GM23338 (cell line): Measurements from ENCODE around the gene MOB3B. TPM values are rescaled to one million over a fixed set of nuclear protein-coding genes. Genes with fewer than 3 reads are reported as not detected.

ENCODE experiments used
- CREB1 ChIP-seq: fragments of 250-450 bp; sonication (Bioruptor Pico); IDR thresholded peaks from 2 replicates; pipeline ENCODE4 v1.5.0; 2020; ENCODE audit warnings: low read depth, mild to moderate bottlenecking, moderate library complexity
- CTCF ChIP-seq, 2 experiments: fragments of 200-600 bp in 1 of 2; sonication (generic) in 1 of 2; conservative IDR thresholded peaks; 2 replicates each; pipeline versions ENCODE4 v1.5.1 to v1.6.1; 2016 to 2017; ENCODE audit warnings: antibody characterized with exemption in 2 of 2, low read depth in 2 of 2, mild to moderate bottlenecking in 2 of 2, moderate library complexity in 1 of 2
- ETS1 ChIP-seq: IDR thresholded peaks from 2 replicates; pipeline ENCODE4 v1.6.1; 2016; ENCODE audit warnings: antibody characterized with exemption
- EZH2phosphoT487 ChIP-seq: fragments of 200-600 bp; sonication (generic); IDR thresholded peaks from one replicate; pipeline ENCODE4 v1.8.1; 2018; ENCODE audit warnings: antibody characterized with exemption; ENCODE audit not compliant: unreplicated experiment
- JUNB ChIP-seq: IDR thresholded peaks from one replicate; pipeline ENCODE4 v1.6.1; 2016; ENCODE audit warnings: antibody characterized with exemption; ENCODE audit not compliant: unreplicated experiment
- NANOG ChIP-seq: IDR thresholded peaks from 2 replicates; pipeline ENCODE4 v1.6.1; 2016; ENCODE audit warnings: antibody characterized with exemption, borderline replicate concordance
- POLR2AphosphoS5 ChIP-seq: IDR thresholded peaks from 2 replicates; pipeline ENCODE4 v1.6.1; 2016; ENCODE audit warnings: antibody characterized with exemption, low read depth
- ZNF462 ChIP-seq: fragments of 250-450 bp; sonication (Bioruptor Pico); IDR thresholded peaks from 2 replicates; pipeline ENCODE4 v1.5.0; 2020; ENCODE audit warnings: mild to moderate bottlenecking, moderate library complexity
- polyA plus RNA-seq: library from polyadenylated mRNA; unstranded; fragments of >200 nt; fragmentation: Nextera tagmentation; extraction: Ambion mirVana; gene quantifications from 2 replicates; pipeline ENCODE4 v1.2.1, GENCODE V29; 2016
- total RNA-seq: library from RNA; depleted of rRNA; stranded (reverse); fragments of >200 nt; shearing (Covaris generic); gene quantifications from 2 replicates; pipeline ENCODE4 v1.2.3, GENCODE V29; 2014

The MOB3B gene
- total and polyA plus RNA-seq, 2 experiments from 2014 or later = 7.6 to 12.1 TPM

- TF ChIP-seq ZNF462 = no peak
- TF ChIP-seq NANOG = no peak
- no peak for TF ChIP-seq EZH2phosphoT487
- no peak for TF ChIP-seq CREB1 (CRISPR knock-in tag)
- TF ChIP-seq ETS1 = no peak
- TF ChIP-seq POLR2AphosphoS5 = no peak
- no peak for TF ChIP-seq CTCF (conservative IDR thresholded peaks at IDR 0.05; ENCODE audit: low read depth in 2 of 2)
- TF ChIP-seq JUNB = no peak
Measured at GRCh38 chr9:27279611-27280010, 250.0 kb downstream of the MOB3B start (continued).
